Measurements from ENCODE around the gene COL4A4. TPM values are rescaled to one million over a fixed set of nuclear protein-coding genes. Genes with fewer than 3 reads are reported as not detected.

The COL4A4 gene
- total and polyA plus RNA-seq, 2 of the 13 experiments (the other 11 are each of a cell fraction or from before 2014, with no cell fraction given): not detected

DNA sequence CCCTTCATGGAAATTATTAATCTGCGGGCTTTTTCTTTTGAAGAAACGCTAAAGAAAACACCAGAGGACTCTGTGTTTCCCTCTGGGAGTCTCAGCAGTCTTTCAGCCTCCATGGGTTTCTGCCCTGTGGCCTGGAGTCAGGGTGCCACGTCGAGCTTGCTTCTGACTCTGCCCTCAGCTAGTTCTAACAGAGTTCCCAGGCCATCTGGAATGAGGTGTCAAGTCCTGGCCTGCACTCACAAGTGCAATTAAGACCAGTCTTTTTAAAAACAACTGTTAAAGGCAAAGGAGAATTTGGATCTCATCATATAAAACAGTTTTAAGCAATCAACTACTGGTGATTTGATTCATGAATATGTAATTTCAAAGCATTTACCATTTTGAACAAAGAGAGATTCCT is 170.8 kb downstream of the COL4A4 start:
- CTCF ChIA-PET (ENCODE audit: low intra/inter-chr PET ratio, low total read pairs): no interaction called here
- Histone ChIP-seq H3K27ac (ENCODE audit: extremely low read length, insufficient read depth, low read length) (no peak overlapping the region), H3K4me2 (ENCODE audit: low read depth, low read length) (no peak overlapping the region), H3K4me1 (ENCODE audit: insufficient read depth, low read length) (no peaks in the 10 kb centered on the region), H3K36me3 (replicated peaks in 1 of 2; ENCODE audit: control insufficient read depth in 1 of 2, insufficient read depth in 2 of 2, low read length in 2 of 2) (no peaks in the 10 kb centered on the region), H4K20me1 (ENCODE audit: insufficient read depth, low read length) (no peaks in the 10 kb centered on the region), H3K9ac (ENCODE audit: insufficient read depth, low read depth, low read length) (no peak overlapping the region), H3K79me2 (ENCODE audit: insufficient read depth, low read length) (no peaks in the 10 kb centered on the region), H3K9me3 (ENCODE audit: low read length) (no peaks in the 10 kb centered on the region), H3K4me3 (replicated peaks in 1 of 3; ENCODE audit: insufficient read depth in 1 of 3, low read depth in 2 of 3, low read length in 3 of 3) (no peak overlapping the region), H2AFZ (ENCODE audit: low read length) (no peak overlapping the region), H3K27me3 (ENCODE audit: control insufficient read depth in 1 of 2, insufficient read depth in 2 of 2, low read length in 2 of 2) (no peaks in the 10 kb centered on the region)
- FAIRE-seq (no peak), DNase-seq (ENCODE audit: low spot score) (no peak), ATAC-seq (no peak)
- BruUV-seq (replicated peaks): no TSS peak
- 40% methylated on average over 4 of the region's 4 CpGs for WGBS (ENCODE audit: low lambda C conversion rate)
- POLR2A ChIA-PET: no interaction called here
- intact Hi-C loops (cut with micrococcal nuclease; ENCODE audit: unreplicated experiment): no loop called here
- in situ Hi-C loops (cut with HindIII; ENCODE audit: extremely low pct_ligation_motif_present, low pct_unique_long_range_greater_than_20kb): no loop called here
- TF ChIP-seq ATF7-NPFF (CRISPR knock-in tag; IDR thresholded peaks at IDR 0.05; ENCODE audit: low read depth): no peak
- no peak for TF ChIP-seq GTF3A (CRISPR knock-in tag; conservative IDR thresholded peaks at IDR 0.05)
- TF ChIP-seq ZNF383 (CRISPR knock-in tag; IDR thresholded peaks at IDR 0.05; ENCODE audit: borderline replicate concordance): no peak
- TF ChIP-seq, protein P1, sequence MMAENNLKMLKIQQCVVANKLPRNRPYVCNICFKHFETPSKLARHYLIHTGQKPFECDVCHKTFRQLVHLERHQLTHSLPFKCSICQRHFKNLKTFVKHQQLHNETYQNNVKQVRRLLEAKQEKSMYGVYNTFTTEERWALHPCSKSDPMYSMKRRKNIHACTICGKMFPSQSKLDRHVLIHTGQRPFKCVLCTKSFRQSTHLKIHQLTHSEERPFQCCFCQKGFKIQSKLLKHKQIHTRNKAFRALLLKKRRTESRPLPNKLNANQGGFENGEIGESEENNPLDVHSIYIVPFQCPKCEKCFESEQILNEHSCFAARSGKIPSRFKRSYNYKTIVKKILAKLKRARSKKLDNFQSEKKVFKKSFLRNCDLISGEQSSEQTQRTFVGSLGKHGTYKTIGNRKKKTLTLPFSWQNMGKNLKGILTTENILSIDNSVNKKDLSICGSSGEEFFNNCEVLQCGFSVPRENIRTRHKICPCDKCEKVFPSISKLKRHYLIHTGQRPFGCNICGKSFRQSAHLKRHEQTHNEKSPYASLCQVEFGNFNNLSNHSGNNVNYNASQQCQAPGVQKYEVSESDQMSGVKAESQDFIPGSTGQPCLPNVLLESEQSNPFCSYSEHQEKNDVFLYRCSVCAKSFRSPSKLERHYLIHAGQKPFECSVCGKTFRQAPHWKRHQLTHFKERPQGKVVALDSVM (CRISPR knock-in tag; IDR thresholded peaks at IDR 0.05): no peak
- no peak for TF ChIP-seq MZF1 (CRISPR knock-in tag; IDR thresholded peaks at IDR 0.05; ENCODE audit: borderline replicate concordance)
- TF ChIP-seq, protein P2, sequence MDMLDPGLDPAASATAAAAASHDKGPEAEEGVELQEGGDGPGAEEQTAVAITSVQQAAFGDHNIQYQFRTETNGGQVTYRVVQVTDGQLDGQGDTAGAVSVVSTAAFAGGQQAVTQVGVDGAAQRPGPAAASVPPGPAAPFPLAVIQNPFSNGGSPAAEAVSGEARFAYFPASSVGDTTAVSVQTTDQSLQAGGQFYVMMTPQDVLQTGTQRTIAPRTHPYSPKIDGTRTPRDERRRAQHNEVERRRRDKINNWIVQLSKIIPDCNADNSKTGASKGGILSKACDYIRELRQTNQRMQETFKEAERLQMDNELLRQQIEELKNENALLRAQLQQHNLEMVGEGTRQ (IDR thresholded peaks at IDR 0.05; ENCODE audit: low read depth, low read length): no peak
- TF ChIP-seq, protein P2 (CRISPR knock-in tag; IDR thresholded peaks at IDR 0.05; ENCODE audit: borderline replicate concordance): no peak
- TF ChIP-seq ZNF737 (CRISPR knock-in tag; IDR thresholded peaks at IDR 0.05; ENCODE audit: borderline replicate concordance): no peak
- TF ChIP-seq, protein P3, sequence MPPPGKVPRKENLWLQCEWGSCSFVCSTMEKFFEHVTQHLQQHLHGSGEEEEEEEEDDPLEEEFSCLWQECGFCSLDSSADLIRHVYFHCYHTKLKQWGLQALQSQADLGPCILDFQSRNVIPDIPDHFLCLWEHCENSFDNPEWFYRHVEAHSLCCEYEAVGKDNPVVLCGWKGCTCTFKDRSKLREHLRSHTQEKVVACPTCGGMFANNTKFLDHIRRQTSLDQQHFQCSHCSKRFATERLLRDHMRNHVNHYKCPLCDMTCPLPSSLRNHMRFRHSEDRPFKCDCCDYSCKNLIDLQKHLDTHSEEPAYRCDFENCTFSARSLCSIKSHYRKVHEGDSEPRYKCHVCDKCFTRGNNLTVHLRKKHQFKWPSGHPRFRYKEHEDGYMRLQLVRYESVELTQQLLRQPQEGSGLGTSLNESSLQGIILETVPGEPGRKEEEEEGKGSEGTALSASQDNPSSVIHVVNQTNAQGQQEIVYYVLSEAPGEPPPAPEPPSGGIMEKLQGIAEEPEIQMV (CRISPR knock-in tag; IDR thresholded peaks at IDR 0.05; ENCODE audit: low read depth): no peak
- no peak for TF ChIP-seq ZNF550 (CRISPR knock-in tag; IDR thresholded peaks at IDR 0.05; ENCODE audit: borderline replicate concordance)
- TF ChIP-seq ZNF251 (CRISPR knock-in tag; IDR thresholded peaks at IDR 0.05): no peak
- TF ChIP-seq ZNF33B (CRISPR knock-in tag; IDR thresholded peaks at IDR 0.05): no peak
- TF ChIP-seq ZFP41 (CRISPR knock-in tag; IDR thresholded peaks at IDR 0.05; ENCODE audit: borderline replicate concordance): no peak
- no peak for TF ChIP-seq ZNF773 (CRISPR knock-in tag; IDR thresholded peaks at IDR 0.05; ENCODE audit: borderline replicate concordance)
- no peak for TF ChIP-seq ZNF207 (IDR thresholded peaks at IDR 0.05; ENCODE audit: borderline replicate concordance)
- no peak for TF ChIP-seq NR2F1 (CRISPR knock-in tag; IDR thresholded peaks at IDR 0.05)

Data from HepG2 (cell line).